HEK293 (cell line): ENCODE measurements around the gene ZFYVE28.

Experiments
- CTCF ChIA-PET: fragments of 350-600 bp; formaldehyde crosslinking; extraction: SDS; loops from one replicate; lab custom pipeline; 2021; ENCODE audit warnings: antibody characterized with exemption; lab: Yijun Ruan, JAX
- POLR2A ChIA-PET: fragments of 300-600 bp; formaldehyde crosslinking; extraction: SDS; loops from one replicate; lab custom pipeline; 2020; ENCODE audit warnings: antibody characterized with exemption, inconsistent platforms; lab: Yijun Ruan, JAX
- H3K27ac ChIP-seq: fragments of 200-500 bp; sonication (Bioruptor generic); 2 replicates; pipeline ENCODE4 v1.5.1; 2014; ENCODE audit warnings: low read depth, low read length, control low read depth, inconsistent platforms; ENCODE audit errors: extremely low read depth
- H3K36me3 ChIP-seq, 2 experiments: fragments of 200-500 bp in 1 of 2; sonication (Bioruptor generic) in 1 of 2; 1 replicate in 1 of 2; 2 replicates in 1 of 2; pipeline ENCODE4 v1.5.1; 2014 to 2017; ENCODE audit warnings: inconsistent platforms in 2 of 2, low read length in 2 of 2; ENCODE audit not compliant: control insufficient read depth in 2 of 2, insufficient read depth in 1 of 2
- H3K4me1 ChIP-seq: fragments of 200-500 bp; sonication (Bioruptor generic); 2 replicates; pipeline ENCODE4 v1.5.1; 2014; ENCODE audit warnings: mild to moderate bottlenecking, low read length, inconsistent platforms; ENCODE audit not compliant: control insufficient read depth, insufficient read depth
- H3K4me3 ChIP-seq: 2 replicates; pipeline ENCODE4 v1.5.1; 2011; ENCODE audit warnings: low read depth, mild to moderate bottlenecking, control low read depth, low read length, moderate library complexity
- H3K9me3 ChIP-seq: fragments of 200-500 bp; sonication (Bioruptor generic); 2 replicates; pipeline ENCODE4 v1.5.1; 2014; ENCODE audit warnings: low read depth, low read length, inconsistent platforms; ENCODE audit not compliant: control insufficient read depth, insufficient read depth
- BCL6B ChIP-seq: fragments of 450-650 bp; formaldehyde crosslinking; IDR thresholded peaks from 2 replicates; pipeline ENCODE4 v1.5.1; 2017; ENCODE audit warnings: missing biosample characterization, missing genetic modification characterization
- GLI2 ChIP-seq: fragments of 450-650 bp; formaldehyde crosslinking; IDR thresholded peaks from 2 replicates; pipeline ENCODE4; 2017; ENCODE audit warnings: missing biosample characterization, missing genetic modification characterization, low read depth, borderline replicate concordance
- GLIS2 ChIP-seq: fragments of 450-650 bp; formaldehyde crosslinking; IDR thresholded peaks from 2 replicates; pipeline ENCODE4 v1.5.1; 2016; ENCODE audit warnings: missing biosample characterization, missing genetic modification characterization
- HOXA7 ChIP-seq: sonication (generic); formaldehyde crosslinking; IDR thresholded peaks from 2 replicates; pipeline ENCODE4 v1.8.1; 2022; ENCODE audit warnings: missing genetic modification reagents, borderline replicate concordance
- HOXC10 ChIP-seq: sonication (generic); formaldehyde crosslinking; IDR thresholded peaks from 2 replicates; pipeline ENCODE4 v1.8.1; 2023; ENCODE audit warnings: mild to moderate bottlenecking, missing genetic modification reagents
- PATZ1 ChIP-seq: fragments of 450-650 bp; formaldehyde crosslinking; IDR thresholded peaks from 2 replicates; pipeline ENCODE4 v1.5.1; 2016; ENCODE audit warnings: missing biosample characterization, missing genetic modification characterization
- REPIN1 ChIP-seq: fragments of 450-650 bp; formaldehyde crosslinking; IDR thresholded peaks from 2 replicates; pipeline ENCODE4 v1.5.1; 2017; ENCODE audit warnings: missing biosample characterization, missing genetic modification characterization, low read depth
- SCRT1 ChIP-seq: fragments of 450-650 bp; formaldehyde crosslinking; IDR thresholded peaks from 2 replicates; pipeline ENCODE4 v1.5.1; 2016; ENCODE audit warnings: missing biosample characterization, missing genetic modification characterization, borderline replicate concordance
- SCRT2 ChIP-seq: fragments of 450-650 bp; formaldehyde crosslinking; IDR thresholded peaks from 2 replicates; pipeline ENCODE4 v1.5.1; 2016; ENCODE audit warnings: missing biosample characterization, missing genetic modification characterization
- SP3 ChIP-seq: fragments of 450-650 bp; formaldehyde crosslinking; IDR thresholded peaks from 2 replicates; pipeline ENCODE4 v1.5.1; 2016; ENCODE audit warnings: missing biosample characterization, missing genetic modification characterization
- YY2 ChIP-seq: fragments of 450-650 bp; formaldehyde crosslinking; IDR thresholded peaks from 2 replicates; pipeline ENCODE4 v1.5.1; 2016; ENCODE audit warnings: missing biosample characterization, missing genetic modification characterization
- ZNF2 ChIP-seq: fragments of 450-650 bp; formaldehyde crosslinking; IDR thresholded peaks from 2 replicates; pipeline ENCODE4 v1.5.1; 2016; ENCODE audit warnings: missing biosample characterization, missing genetic modification characterization
- ZNF366 ChIP-seq: fragments of 450-650 bp; formaldehyde crosslinking; conservative IDR thresholded peaks from 2 replicates; pipeline ENCODE4 v1.5.1; 2016; ENCODE audit warnings: missing biosample characterization, missing genetic modification characterization
- ZNF510 ChIP-seq: fragments of 450-650 bp; formaldehyde crosslinking; IDR thresholded peaks from 2 replicates; pipeline ENCODE4 v1.5.1; 2018; ENCODE audit warnings: mild to moderate bottlenecking, missing genetic modification characterization, missing biosample characterization; ENCODE audit not compliant: insufficient replicate concordance
- ZNF580 ChIP-seq: fragments of 450-650 bp; formaldehyde crosslinking; IDR thresholded peaks from 2 replicates; pipeline ENCODE4 v1.5.1; 2016; ENCODE audit warnings: missing biosample characterization, missing genetic modification characterization
- ZNF658 ChIP-seq: fragments of 450-650 bp; formaldehyde crosslinking; IDR thresholded peaks from 2 replicates; pipeline ENCODE4; 2016; ENCODE audit warnings: missing biosample characterization, missing genetic modification characterization
- ZNF664 ChIP-seq: fragments of 450-650 bp; formaldehyde crosslinking; IDR thresholded peaks from 2 replicates; pipeline ENCODE4 v1.5.1; 2016; ENCODE audit warnings: missing biosample characterization, missing genetic modification characterization
- ZNF704 ChIP-seq: fragments of 450-650 bp; formaldehyde crosslinking; IDR thresholded peaks from 2 replicates; pipeline ENCODE4 v1.5.1; 2016; ENCODE audit warnings: missing biosample characterization, missing genetic modification characterization
- ZXDB ChIP-seq: fragments of 450-650 bp; formaldehyde crosslinking; IDR thresholded peaks from 2 replicates; pipeline ENCODE4 v1.5.1; 2016; ENCODE audit warnings: missing biosample characterization, missing genetic modification characterization

The ZFYVE28 gene

DNA sequence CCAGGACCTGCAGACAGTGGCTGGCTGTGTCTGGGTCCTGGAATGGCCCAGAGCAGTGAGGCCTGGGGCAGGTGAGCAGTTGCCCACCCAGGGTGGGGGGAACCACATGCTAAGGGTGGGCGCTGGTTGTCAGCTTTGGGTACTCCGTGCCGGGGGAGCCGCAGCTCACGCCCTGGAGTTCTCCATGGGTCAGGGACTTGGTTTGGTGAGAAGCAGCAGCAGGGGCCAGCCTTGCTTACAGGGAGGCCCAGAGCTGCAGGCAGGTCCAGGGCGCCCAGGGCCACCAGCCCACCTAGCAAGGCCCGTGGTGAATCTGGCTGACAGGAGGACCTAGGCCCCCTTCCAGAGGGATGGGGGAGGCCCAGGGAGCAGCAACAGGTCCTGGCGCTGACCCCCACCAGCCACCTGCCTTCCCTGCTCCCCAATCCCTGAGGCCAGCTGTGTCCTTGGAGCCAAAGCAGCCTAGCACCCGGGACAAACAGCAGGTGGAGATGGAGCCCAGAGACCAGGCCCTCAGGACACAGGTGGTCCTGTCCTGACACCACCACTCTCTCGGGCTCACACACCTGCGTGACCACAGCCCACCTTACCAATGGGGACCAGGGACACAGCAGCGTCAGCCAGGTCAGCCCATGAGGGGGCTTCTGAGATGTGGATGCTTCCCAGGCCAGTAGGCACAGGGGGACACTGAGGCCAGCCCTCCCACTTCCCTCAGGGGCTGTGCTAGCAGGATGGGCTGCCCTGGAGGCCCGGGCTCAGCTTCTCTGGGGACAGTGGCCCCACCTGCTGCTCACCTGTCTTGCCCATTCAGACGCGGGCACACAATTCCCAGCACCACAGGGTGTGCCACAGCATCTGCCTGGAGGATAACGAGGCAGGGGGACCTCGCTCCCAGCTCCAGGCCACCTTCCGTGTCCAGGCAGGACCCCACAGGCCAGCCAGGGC lies 160.1 kb downstream of the ZFYVE28 start:
- CTCF ChIA-PET, result no interaction called here
- Histone ChIP-seq H3K27ac (no peak overlapping the region), H3K4me1 (no peaks in the 10 kb centered on the region), H3K4me3 (no peak overlapping the region), H3K36me3 (peaks cover 0 to 70% of the 10 kb centered on the region in 2 experiments; a peak in 1 of 3 replicates), H3K9me3 (no peaks in the 10 kb centered on the region)
- TF ChIP-seq SCRT1, result peak; percentile 37; the same call in 1 of the 2 replicates
- TF ChIP-seq GLI2 (tag by site-specific recombination), result no peak
- peak; percentile 68 for TF ChIP-seq SCRT2 (tag by site-specific recombination)
- no peak for TF ChIP-seq ZNF2 (tag by site-specific recombination)
- POLR2A ChIA-PET, result interaction anchor here (2.1 kb wide), 1 partner anchor 16 kb away, joined by 7 read pairs; the partner anchor contains the start of genes HAUS3 and POLN

GRCh38 chr4:2257361-2258081 lies 160.9 kb downstream of the ZFYVE28 start:
- ChIA-PET POLR2A (interaction anchor here (2.1 kb wide), 1 partner anchor 16 kb away, joined by 7 read pairs; the partner anchor contains the start of genes HAUS3 and POLN), CTCF (no interaction called here)
- no peak overlapping the region for H3K27ac ChIP-seq
- no peaks in the 10 kb centered on the region for H3K9me3 ChIP-seq
- H3K36me3 ChIP-seq, result peaks cover 0 to 76% of the 10 kb centered on the region in 2 experiments; a peak in 1 of 3 replicates
- H3K4me3 ChIP-seq, result no peak overlapping the region
- no peak for TF ChIP-seq PATZ1 (tag by site-specific recombination)
- no peak for TF ChIP-seq REPIN1
- no peak for TF ChIP-seq BCL6B
- no peak for TF ChIP-seq ZNF366
- no peak for TF ChIP-seq YY2
- TF ChIP-seq GLIS2 (tag by site-specific recombination), result no peak
- no peak for TF ChIP-seq SP3 (tag by site-specific recombination)
- TF ChIP-seq HOXC10 (CRISPR knock-in tag), result no peak
- TF ChIP-seq ZNF510 (tag by site-specific recombination), result no peak
- TF ChIP-seq ZNF658, result no peak
- TF ChIP-seq ZNF580 (tag by site-specific recombination), result no peak
- no peak for TF ChIP-seq HOXA7 (CRISPR knock-in tag)
- no peak for TF ChIP-seq ZNF704 (tag by site-specific recombination)
- no peak for TF ChIP-seq ZXDB
- TF ChIP-seq ZNF664, result no peak
- H3K4me1 ChIP-seq, result no peaks in the 10 kb centered on the region
